ENCODE results near the gene TMEM59L. TPM values are rescaled to one million over a fixed set of nuclear protein-coding genes. Genes with fewer than 3 reads are reported as not detected.

Gene TMEM59L
- total and polyA plus RNA-seq, 2 of the 13 experiments (the other 11 are each of a cell fraction or from before 2014, with no cell fraction given), result 0.97 to 5.5 TPM

- H4K20me1 ChIP-seq (ENCODE audit: insufficient read depth, low read length), result no peaks in the 10 kb centered on the region
- H3K4me1 ChIP-seq (ENCODE audit: insufficient read depth, low read length), result peaks cover 10% of the 10 kb centered on the region
- 99% methylated on average over 20 of the region's 55 CpGs for WGBS (ENCODE audit: low lambda C conversion rate)
- TF ChIP-seq ZNF607 (CRISPR knock-in tag; IDR thresholded peaks at IDR 0.05; ENCODE audit: borderline replicate concordance) (no peak), SIN3B (IDR thresholded peaks at IDR 0.05; ENCODE audit: low read length) (no peak), SRSF1 (optimal IDR thresholded peaks at IDR 0.05; ENCODE audit: low read depth, low read length) (no peak), CENPX (CRISPR knock-in tag; IDR thresholded peaks at IDR 0.05) (no peak), TFDP1 (CRISPR knock-in tag; IDR thresholded peaks at IDR 0.05; ENCODE audit: borderline replicate concordance) (no peak), ZNF234 (CRISPR knock-in tag; conservative IDR thresholded peaks at IDR 0.05) (no peak), ZBTB4 (CRISPR knock-in tag; IDR thresholded peaks at IDR 0.05; ENCODE audit: borderline replicate concordance) (no peak), NBN (conservative IDR thresholded peaks at IDR 0.05) (no peak)
- POLR2A ChIA-PET, result no interaction called here
- H3K36me3 ChIP-seq (replicated peaks in 1 of 2; ENCODE audit: control insufficient read depth in 1 of 2, insufficient read depth in 2 of 2, low read length in 2 of 2), result peaks cover 6 to 7% of the 10 kb centered on the region in 2 experiments; a peak in 3 of 5 replicates
- H3K27ac ChIP-seq (ENCODE audit: extremely low read length, insufficient read depth, low read length), result no peak overlapping the region
- in situ Hi-C loops (cut with HindIII; ENCODE audit: extremely low pct_ligation_motif_present, low pct_unique_long_range_greater_than_20kb), result no loop called here
- CTCF ChIA-PET (ENCODE audit: low intra/inter-chr PET ratio, low total read pairs), result no interaction called here
- H2AFZ ChIP-seq (ENCODE audit: low read length), result no peak overlapping the region
- no peak overlapping the region for H3K4me3 ChIP-seq (replicated peaks in 1 of 3; ENCODE audit: insufficient read depth in 1 of 3, low read depth in 2 of 3, low read length in 3 of 3)
- FAIRE-seq, result no peak
- intact Hi-C loops (cut with micrococcal nuclease; ENCODE audit: unreplicated experiment), result no loop called here
- H3K27me3 ChIP-seq (ENCODE audit: control insufficient read depth in 1 of 2, insufficient read depth in 2 of 2, low read length in 2 of 2), result no peaks in the 10 kb centered on the region
- H3K79me2 ChIP-seq (ENCODE audit: insufficient read depth, low read length), result no peaks in the 10 kb centered on the region
- no TSS peak for BruUV-seq (replicated peaks)
- ATAC-seq, result no peak
- no peak for DNase-seq (ENCODE audit: low spot score)
- H3K4me2 ChIP-seq (ENCODE audit: low read depth, low read length), result no peak overlapping the region
- no peaks in the 10 kb centered on the region for H3K9me3 ChIP-seq (ENCODE audit: low read length)
- H3K9ac ChIP-seq (ENCODE audit: insufficient read depth, low read depth, low read length), result no peak overlapping the region
Observed at GRCh38 chr19:18667531-18668251, 55.0 kb downstream of the TMEM59L start.
